A549 (cell line): ENCODE data around the gene CLEC20A.

Experiments
- BHLHE40 ChIP-seq: IDR thresholded peaks from 2 replicates; pipeline ENCODE4 v1.6.1; 2012; ENCODE audit warnings: low read depth, low read length, inconsistent platforms
- CHD2 ChIP-seq: fragments of 150-350 bp; IDR thresholded peaks from 2 replicates; pipeline ENCODE4 v1.6.1; 2014; ENCODE audit warnings: low read length; ENCODE audit not compliant: partially characterized antibody
- CTCF ChIP-seq: fragments of >200 bp; sonication (Bioruptor Twin); formaldehyde crosslinking; IDR thresholded peaks from 3 replicates; pipeline ENCODE4 v1.5.1; 2016
- ELK1 ChIP-seq: fragments of 150-350 bp; IDR thresholded peaks from 2 replicates; pipeline ENCODE4 v1.6.1; 2014; ENCODE audit warnings: low read depth, mild to moderate bottlenecking, low read length
- EP300 ChIP-seq, 2 experiments: fragments of >200 bp; sonication (Bioruptor Twin); formaldehyde crosslinking; IDR thresholded peaks; 2 replicates in 1 of 2; 3 replicates in 1 of 2; pipeline ENCODE4 v1.6.1; 2016 to 2017
- GATA3 ChIP-seq: IDR thresholded peaks from 2 replicates; pipeline ENCODE4 v1.6.1; 2012; ENCODE audit warnings: borderline replicate concordance
- HEYL ChIP-seq: fragments of 250-450 bp; sonication (Bioruptor Pico); IDR thresholded peaks from 2 replicates; pipeline ENCODE4 v1.8.0; 2021; ENCODE audit warnings: mild to moderate bottlenecking, moderate library complexity
- HOXB5 ChIP-seq: fragments of 250-450 bp; sonication (Bioruptor Pico); IDR thresholded peaks from 2 replicates; pipeline ENCODE4 v1.5.0; 2020; ENCODE audit warnings: mild to moderate bottlenecking, moderate library complexity
- POLR2A ChIP-seq: IDR thresholded peaks from 2 replicates; pipeline ENCODE4 v1.6.1; 2012; ENCODE audit warnings: mild to moderate bottlenecking, low read length
- RAD21 ChIP-seq, 2 experiments: fragments of >200 bp in 1 of 2; sonication (Bioruptor Twin) in 1 of 2; formaldehyde crosslinking in 1 of 2; IDR thresholded peaks in 1 of 2; conservative IDR thresholded peaks in 1 of 2; 2 replicates in 1 of 2; 3 replicates in 1 of 2; pipeline ENCODE4 v1.6.1; 2012 to 2018; ENCODE audit warnings: inconsistent platforms in 1 of 2
- SREBF2 ChIP-seq: fragments of 450-650 bp; IDR thresholded peaks from 2 replicates; pipeline ENCODE4 v1.6.1; 2014; ENCODE audit warnings: mild to moderate bottlenecking, moderate library complexity

GRCh38 chr1:178452013-178452412, 44.8 kb downstream of the CLEC20A start:
- TF ChIP-seq CHD2 (no peak), CTCF (no peak), RAD21 (conservative IDR thresholded peaks at IDR 0.05 in 1 of 2, IDR thresholded peaks at IDR 0.05 in 1 of 2) (no peak), EP300 (IDR thresholded peaks at IDR 0.05) (no peak), ELK1 (no peak), POLR2A (no peak), BHLHE40 (no peak), HEYL (CRISPR knock-in tag) (no peak), GATA3 (no peak), HOXB5 (CRISPR knock-in tag) (no peak), SREBF2 (no peak)
